HL-60 (cell line): ENCODE results near the gene TBXAS1.

Experiments used
- DNase-seq, 2 experiments: peaks; one replicate each; pipeline ENCODE4 v3.0.0-alpha.2; 2010 to 2020; ENCODE audit warnings: low read depth in 1 of 2, low spot score in 1 of 2
- H3K27ac ChIP-seq: fragments of 250-450 bp; sonication (Bioruptor Pico); replicated peaks from 2 replicates; pipeline ENCODE4 v1.5.1; 2020; ENCODE audit warnings: mild to moderate bottlenecking, moderate library complexity
- H3K27me3 ChIP-seq: fragments of 250-450 bp; sonication (Bioruptor Pico); 2 replicates; pipeline ENCODE4 v1.5.1; 2021; ENCODE audit warnings: mild to moderate bottlenecking, moderate library complexity; ENCODE audit not compliant: insufficient read depth, poor library complexity, severe bottlenecking
- H3K4me3 ChIP-seq: replicated peaks from 2 replicates; pipeline ENCODE4 v1.5.1; 2011; ENCODE audit warnings: mild to moderate bottlenecking, control low read depth, low read length; ENCODE audit not compliant: insufficient read depth
- CTCF ChIP-seq: IDR thresholded peaks from one replicate; pipeline ENCODE4 v1.5.1; 2011; ENCODE audit warnings: low read length, control low read depth, inconsistent platforms; ENCODE audit not compliant: insufficient read depth
- GABPA ChIP-seq: IDR thresholded peaks from 2 replicates; pipeline ENCODE4 v1.6.1; 2012; ENCODE audit warnings: low read depth
- POLR2AphosphoS5 ChIP-seq: IDR thresholded peaks from 2 replicates; pipeline ENCODE4 v1.6.1; 2012; ENCODE audit warnings: low read depth
- REST ChIP-seq: IDR thresholded peaks from 2 replicates; pipeline ENCODE4 v1.6.1; 2012; ENCODE audit warnings: low read depth; ENCODE audit not compliant: insufficient replicate concordance
- SPI1 ChIP-seq: IDR thresholded peaks from 2 replicates; pipeline ENCODE4 v1.6.1; 2012; ENCODE audit warnings: low read depth, mild to moderate bottlenecking, borderline replicate concordance

Gene TBXAS1

GRCh38 chr7:140068033-140068432 lies 239.0 kb downstream of the TBXAS1 start:
- no peak overlapping the region for H3K4me3 ChIP-seq
- TF ChIP-seq POLR2AphosphoS5 (no peak), SPI1 (no peak), REST (no peak), CTCF (no peak), GABPA (no peak)
- H3K27ac ChIP-seq, result no peak overlapping the region
- peaks cover 10% of the 10 kb centered on the region for H3K27me3 ChIP-seq
- no peak for DNase-seq

GRCh38 chr7:140069298-140069949 lies 240.4 kb downstream of the TBXAS1 start:
- Histone ChIP-seq H3K27me3 (peaks cover 5% of the 10 kb centered on the region), H3K27ac (no peak overlapping the region), H3K4me3 (no peak overlapping the region)
- TF ChIP-seq CTCF (no peak), SPI1 (no peak)
- no peak for DNase-seq
